ENCODE results near the gene OSTM1. TPM values are rescaled to one million over a fixed set of nuclear protein-coding genes. Genes with fewer than 3 reads are reported as not detected.

OSTM1 gene
- total RNA-seq, 1 experiment from 2014 or later, result 39.2 TPM

Other genes with a start within 250 kb of the OSTM1 start
- gene SEC63, start 116.5 kb downstream of the OSTM1 start, total RNA-seq (2014; rRNA removed; shearing (Covaris generic)), result 2.3 and 20.2 TPM in 2 replicates
- 0.31 TPM in 1 of 2 replicates, not detected in the other for gene NR2E1, start 91.3 kb upstream of the OSTM1 start, total RNA-seq (2014; rRNA removed; shearing (Covaris generic))
- gene SNX3, start 186.3 kb upstream of the OSTM1 start, total RNA-seq (2014; rRNA removed; shearing (Covaris generic)), result 204 and 244 TPM in 2 replicates
- 9.5 and 11.1 TPM in 2 replicates for gene AFG1L, start 220.3 kb upstream of the OSTM1 start, total RNA-seq (2014; rRNA removed; shearing (Covaris generic))

Data from G401 (cell line).